ENCODE measurements around the gene CAMK1D.

The CAMK1D gene

GRCh38 chr10:12499076-12499986 lies 150.0 kb downstream of the CAMK1D start:
- no peak for DNase-seq (ENCODE audit: low read depth)

- DNase-seq (ENCODE audit: low read depth), result no peak
Measured at GRCh38 chr10:12500381-12501303, 151.3 kb downstream of the CAMK1D start.

- no peak for DNase-seq (ENCODE audit: low read depth)
Measured at GRCh38 chr10:12501324-12501723, 152.0 kb downstream of the CAMK1D start.

GRCh38 chr10:12501841-12502525 lies 152.6 kb downstream of the CAMK1D start:
- no peak for DNase-seq (ENCODE audit: low read depth)

GRCh38 chr10:12502526-12503274 lies 153.4 kb downstream of the CAMK1D start:
- no peak for DNase-seq (ENCODE audit: low read depth)

- no peak for DNase-seq (ENCODE audit: low read depth)
Measured at GRCh38 chr10:12503311-12503710, 154.0 kb downstream of the CAMK1D start.

GRCh38 chr10:12504176-12504575 lies 154.8 kb downstream of the CAMK1D start:
- no peak for DNase-seq (ENCODE audit: low read depth)

- DNase-seq (ENCODE audit: low read depth), result no peak
Measured at GRCh38 chr10:12504628-12505027, 155.3 kb downstream of the CAMK1D start.

- no peak for DNase-seq (ENCODE audit: low read depth)
Measured at GRCh38 chr10:12505683-12506082, 156.3 kb downstream of the CAMK1D start.

- DNase-seq (ENCODE audit: low read depth), result no peak
Measured at GRCh38 chr10:12507165-12507850, 158.0 kb downstream of the CAMK1D start.

- no peak for DNase-seq (ENCODE audit: low read depth)
Measured at GRCh38 chr10:12508165-12508564, 158.8 kb downstream of the CAMK1D start.

GRCh38 chr10:12509016-12509793 lies 159.9 kb downstream of the CAMK1D start:
- no peak for DNase-seq (ENCODE audit: low read depth)

- no peak for DNase-seq (ENCODE audit: low read depth)
Measured at GRCh38 chr10:12509794-12510100, 160.4 kb downstream of the CAMK1D start.

- DNase-seq (ENCODE audit: low read depth), result no peak
Measured at GRCh38 chr10:12510501-12510941, 161.2 kb downstream of the CAMK1D start.

GRCh38 chr10:12510984-12511383 lies 161.6 kb downstream of the CAMK1D start:
- no peak for DNase-seq (ENCODE audit: low read depth)

GRCh38 chr10:12511651-12512050 lies 162.3 kb downstream of the CAMK1D start:
- no peak for DNase-seq (ENCODE audit: low read depth)

- no peak for DNase-seq (ENCODE audit: low read depth)
Measured at GRCh38 chr10:12512332-12513002, 163.1 kb downstream of the CAMK1D start.

- no peak for DNase-seq (ENCODE audit: low read depth)
Measured at GRCh38 chr10:12513003-12513365, 163.6 kb downstream of the CAMK1D start.

GRCh38 chr10:12513775-12514673 lies 164.7 kb downstream of the CAMK1D start:
- DNase-seq (ENCODE audit: low read depth), result no peak
